GM21381 (cell line): Measurements from ENCODE around the gene CARD14.

Source experiments
- ATAC-seq: cut with Tn5 transposase; IDR thresholded peaks from one replicate; pipeline ENCODE4 v1.9.1; 2021; ENCODE audit warnings: mild to moderate bottlenecking, moderate library complexity; ENCODE audit not compliant: unreplicated experiment

CARD14 gene

GRCh38 chr17:80169784-80170500 is at the start of gene CARD14:
CARD14 (plus strand) TSS chr17:80170030; CDS start chr17:80181439, 11,409 bp downstream.
- ATAC-seq: no peak

- ATAC-seq: no peak
Observed at GRCh38 chr17:80122026-80122575, 47.7 kb upstream of the CARD14 start.

GRCh38 chr17:80122926-80123505 is 46.8 kb upstream of the CARD14 start:
- ATAC-seq: no peak

- ATAC-seq: no peak
Observed at GRCh38 chr17:80123791-80124190, 46.0 kb upstream of the CARD14 start.

GRCh38 chr17:80124351-80124981 is 45.4 kb upstream of the CARD14 start:
- ATAC-seq: no peak

- ATAC-seq: no peak
Observed at GRCh38 chr17:80125656-80126448, 44.0 kb upstream of the CARD14 start.

GRCh38 chr17:80126449-80126715 is 43.4 kb upstream of the CARD14 start:
- ATAC-seq: no peak

- no peak for ATAC-seq
Observed at GRCh38 chr17:80129006-80129565, 40.7 kb upstream of the CARD14 start.

- ATAC-seq: no peak
Observed at GRCh38 chr17:80130992-80131391, 38.8 kb upstream of the CARD14 start.

- ATAC-seq: no peak
Observed at GRCh38 chr17:80132906-80133625, 36.8 kb upstream of the CARD14 start.

GRCh38 chr17:80133626-80133970 is 36.2 kb upstream of the CARD14 start:
- no peak for ATAC-seq

- ATAC-seq: no peak
Observed at GRCh38 chr17:80137131-80137530, 32.7 kb upstream of the CARD14 start.

GRCh38 chr17:80138856-80139426 is 30.9 kb upstream of the CARD14 start:
- no peak for ATAC-seq

- no peak for ATAC-seq
Observed at GRCh38 chr17:80141463-80142165, 28.2 kb upstream of the CARD14 start.

- no peak for ATAC-seq
Observed at GRCh38 chr17:80142929-80143328, 26.9 kb upstream of the CARD14 start.

GRCh38 chr17:80145076-80146075 is 24.5 kb upstream of the CARD14 start:
- ATAC-seq: no peak

GRCh38 chr17:80146121-80147034 is 23.5 kb upstream of the CARD14 start:
- peak; percentile 26 for ATAC-seq
